Hematopoietic multipotent progenitor cell treated with erythropoietin and hydrocortisone succinate and interleukin-3 and kit ligand, for 15 days (in vitro differentiated cells): ENCODE data around the gene RCOR1.
A peak's percentile ranks its signal among the peaks of the same experiment; 100 is the strongest.
"Not testable (repeated sequence)": the region's sequence is repeated elsewhere in the genome, so short reads cannot be mapped to it uniquely, and the experiment has no call there.

ENCODE experiments used
- DNase-seq: peaks from one replicate; pipeline ENCODE4 v3.0.0-alpha.2; 2015; ENCODE audit warnings: low spot score

The RCOR1 gene

DNA sequence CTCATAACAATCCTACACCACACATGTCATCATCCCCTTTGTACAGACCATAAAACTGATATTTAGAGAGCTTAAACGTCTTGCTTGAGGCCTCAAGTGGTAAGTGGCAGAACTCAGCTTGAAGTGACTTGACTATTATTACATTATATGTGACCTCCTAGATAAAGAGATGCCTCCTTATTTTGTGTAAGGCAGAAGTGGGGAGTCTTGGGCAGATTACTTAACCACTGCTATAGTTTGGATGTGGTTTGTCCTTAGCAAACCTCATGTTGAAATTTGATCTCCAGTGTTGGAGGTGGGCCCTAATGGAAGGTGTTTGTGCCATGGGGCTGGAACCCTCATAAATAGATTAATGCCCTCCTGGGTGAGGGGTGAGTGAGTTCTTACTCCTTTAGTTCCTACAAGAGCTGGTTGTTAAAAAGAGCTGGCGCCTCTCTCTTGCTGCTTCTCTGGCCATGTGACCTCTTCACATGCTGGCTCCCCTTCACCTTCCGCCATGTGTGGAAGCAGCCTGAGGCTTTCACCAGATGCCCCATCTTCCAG lies 37.4 kb downstream of the RCOR1 start:
- no peak for DNase-seq

DNA sequence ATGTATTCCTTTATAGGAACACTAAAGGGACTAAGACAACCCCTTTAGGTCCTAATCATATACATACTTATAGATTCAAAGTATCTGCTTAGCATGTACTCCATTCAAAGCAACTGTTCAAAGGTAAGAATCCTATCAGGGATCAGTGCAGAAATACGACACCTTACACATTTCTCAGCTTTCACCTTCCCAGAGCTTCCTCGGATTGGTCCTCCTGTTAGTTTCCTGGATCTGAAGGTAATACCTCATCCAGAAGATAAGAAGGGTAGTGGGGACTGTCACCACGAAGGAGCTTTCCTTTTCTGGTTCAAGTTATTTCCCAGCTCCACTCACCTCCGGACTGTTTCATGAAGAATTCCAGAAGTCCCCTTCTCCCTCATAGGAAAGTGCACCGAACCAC lies 38.0 kb downstream of the RCOR1 start:
- no peak for DNase-seq

DNA sequence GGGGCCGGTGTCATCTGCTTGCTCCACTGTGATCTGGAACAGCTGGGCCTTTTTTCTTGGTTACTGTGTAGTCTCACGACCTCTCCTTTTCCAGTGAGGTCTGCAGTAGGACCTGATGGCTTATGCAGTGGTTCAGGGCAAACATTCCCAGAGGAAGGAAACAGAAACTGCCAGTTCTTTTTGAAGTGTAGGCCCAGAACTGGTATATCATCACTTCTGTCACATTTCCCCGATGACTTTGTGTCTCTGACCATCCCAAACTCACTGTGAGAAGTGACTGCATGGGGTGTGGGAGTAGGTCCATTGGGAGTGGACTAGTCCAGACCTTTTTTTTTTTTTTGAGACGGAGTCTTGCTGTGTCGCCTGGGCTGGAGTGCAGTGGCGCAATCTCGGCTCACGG lies 38.4 kb downstream of the RCOR1 start:
- no peak for DNase-seq

DNA sequence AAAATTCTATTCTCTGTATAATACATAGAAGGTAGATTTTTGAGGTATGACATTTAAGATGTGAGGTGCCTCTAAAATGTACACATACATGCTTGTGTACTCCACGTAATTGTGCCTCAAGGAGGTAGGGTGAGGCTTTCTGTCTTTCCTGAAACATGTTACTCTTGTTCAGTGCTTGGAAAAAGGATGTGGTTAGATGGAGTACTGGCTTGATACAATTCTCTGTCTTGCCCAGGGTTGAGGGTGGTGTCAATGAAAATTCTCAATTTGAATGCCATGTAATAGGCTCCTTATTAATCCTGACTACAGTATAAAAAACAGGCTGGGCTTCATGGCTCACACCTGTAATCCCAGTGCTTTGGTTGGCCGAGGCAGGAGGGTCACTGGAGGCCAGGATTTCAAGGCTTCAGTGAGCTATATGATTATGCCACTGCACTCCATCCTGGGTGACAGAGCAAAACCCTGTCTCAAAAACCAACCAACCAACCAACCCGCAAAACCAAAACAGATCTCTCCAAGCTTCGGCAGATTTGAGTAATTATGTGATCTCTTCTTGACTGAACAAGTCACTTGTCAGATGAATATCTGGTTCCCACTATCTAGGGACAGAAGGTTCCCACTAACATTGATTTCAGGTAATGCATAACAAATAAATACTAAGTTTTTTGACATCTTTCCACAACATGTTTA lies 41.6 kb downstream of the RCOR1 start:
- no peak for DNase-seq

DNA sequence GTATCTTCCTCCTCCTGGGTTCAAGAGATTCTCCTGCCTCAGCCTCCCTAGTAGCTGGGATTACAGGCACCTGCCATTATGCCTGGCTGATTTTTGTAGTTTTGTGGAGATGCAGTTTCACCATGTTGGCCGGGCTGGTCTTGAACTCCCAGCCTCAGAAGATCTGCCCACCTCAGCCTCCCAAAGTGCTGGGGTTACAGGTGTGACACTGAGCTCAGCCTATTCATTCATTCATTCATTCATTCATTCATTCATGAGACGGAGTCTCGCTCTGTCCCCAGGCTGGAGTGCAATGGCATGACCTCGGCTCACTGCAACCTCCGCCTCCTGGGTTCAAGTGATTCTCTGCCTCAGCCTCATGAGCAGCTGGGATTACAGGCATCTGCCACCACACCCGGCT lies 47.2 kb downstream of the RCOR1 start:
- not testable (repeated sequence) for DNase-seq

DNA sequence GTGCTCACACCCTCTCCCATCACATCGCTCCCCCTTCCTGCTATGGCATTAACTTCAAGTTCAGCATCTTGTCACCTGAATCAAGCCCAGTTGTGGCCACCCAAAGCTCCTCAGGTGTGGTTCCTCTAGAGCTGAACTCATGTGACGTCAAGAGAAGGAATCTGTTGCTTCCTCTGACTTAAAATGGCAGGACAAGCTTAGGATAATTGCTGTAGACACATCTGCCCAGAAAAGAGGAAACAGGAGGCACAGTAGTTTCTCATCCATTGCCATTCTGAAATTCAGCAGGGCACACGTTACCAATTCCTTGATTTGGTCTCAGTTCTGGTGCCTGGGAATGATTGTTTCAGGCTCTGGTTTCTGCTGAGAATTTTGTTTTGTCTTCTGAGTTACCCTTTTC lies 52.1 kb downstream of the RCOR1 start:
- no peak for DNase-seq

DNA sequence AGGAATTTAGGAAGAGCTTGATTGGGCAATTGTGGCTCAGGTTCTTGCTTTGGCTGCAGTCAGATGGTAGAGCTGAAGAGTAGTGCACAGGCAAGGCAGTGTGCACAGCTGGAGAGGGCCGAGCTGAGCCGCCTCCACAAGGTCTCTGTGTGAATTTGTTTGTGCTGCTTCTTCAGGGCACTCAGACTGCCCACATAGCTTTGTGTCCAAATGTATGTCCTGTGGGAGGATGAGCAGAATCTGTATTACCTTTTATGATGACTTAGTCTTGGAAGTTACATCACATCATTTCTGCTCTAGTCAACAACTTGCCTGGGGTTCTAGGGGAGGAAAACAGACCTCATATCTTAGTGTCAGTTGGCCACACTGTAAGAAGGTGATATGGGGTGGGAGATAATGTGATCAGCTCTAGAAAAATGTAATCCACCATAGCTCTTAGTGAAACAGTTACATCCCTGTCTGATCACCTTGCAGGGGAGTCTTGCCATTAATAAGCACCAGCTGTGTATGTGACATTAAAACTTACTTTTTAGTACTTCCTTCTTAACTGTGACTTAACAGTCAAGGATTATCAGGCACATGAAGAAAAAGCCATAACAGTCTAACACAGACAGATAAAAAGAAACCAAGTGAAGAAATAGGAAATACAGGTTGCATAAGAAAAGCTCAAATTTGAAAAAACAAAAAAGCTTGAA lies 53.4 kb downstream of the RCOR1 start:
- peak; percentile 62 for DNase-seq

DNA sequence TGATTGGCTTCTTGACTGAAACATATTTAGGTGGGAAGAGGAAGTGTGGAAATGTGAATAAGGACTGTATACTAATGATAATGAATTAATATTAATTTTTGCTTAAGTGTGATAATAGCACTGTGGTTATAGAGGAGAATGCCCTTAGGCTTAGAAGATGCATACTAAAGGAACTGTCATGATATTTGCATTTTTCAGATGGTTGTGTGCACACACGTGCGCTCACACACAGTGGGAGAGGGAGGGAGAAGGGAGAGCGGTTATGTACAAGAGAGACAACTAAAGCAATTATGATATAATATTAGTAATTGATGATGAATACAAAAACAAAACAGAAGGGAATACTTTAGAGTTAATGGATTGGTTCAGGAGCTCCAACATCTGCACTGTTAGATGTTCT lies 54.2 kb downstream of the RCOR1 start:
- DNase-seq, result no peak

DNA sequence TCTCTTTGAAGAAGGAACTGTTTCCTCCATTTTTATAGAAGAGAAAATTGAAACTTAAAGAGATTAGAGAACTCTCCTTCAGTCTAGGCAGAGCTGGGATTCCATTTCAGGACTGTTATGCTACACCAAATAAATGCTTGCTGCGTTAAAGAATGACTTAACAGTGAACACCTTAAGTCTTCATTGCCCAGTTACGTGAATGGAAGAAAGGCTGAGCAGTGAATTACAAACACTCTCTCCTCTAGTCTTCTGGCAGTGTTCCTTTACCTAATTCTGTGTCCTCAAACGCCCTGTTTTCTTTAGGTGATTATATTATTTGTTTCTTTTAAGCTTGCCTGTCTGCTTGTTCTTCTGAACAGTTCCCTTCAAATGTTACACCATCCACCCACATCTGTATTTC lies 59.7 kb downstream of the RCOR1 start:
- DNase-seq, result no peak

DNA sequence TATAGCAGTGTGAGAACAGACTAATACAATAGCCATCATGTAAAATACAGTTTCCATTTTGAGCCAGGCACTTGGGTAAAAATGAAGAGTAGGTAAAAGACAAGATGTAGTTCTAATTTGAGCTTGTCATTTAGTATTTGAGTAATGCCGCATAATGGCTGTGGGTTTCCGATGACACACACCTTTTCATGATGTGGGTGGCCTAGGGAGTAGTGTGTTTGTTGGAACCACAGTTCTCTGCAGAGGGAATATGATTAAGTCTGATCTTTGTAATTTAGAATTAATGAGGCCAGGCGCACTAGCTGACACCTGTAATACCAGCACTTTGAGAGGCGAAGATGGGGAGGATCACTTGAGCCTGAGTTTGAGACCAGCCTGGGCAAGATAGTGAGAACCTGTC lies 61.8 kb downstream of the RCOR1 start:
- no peak for DNase-seq

DNA sequence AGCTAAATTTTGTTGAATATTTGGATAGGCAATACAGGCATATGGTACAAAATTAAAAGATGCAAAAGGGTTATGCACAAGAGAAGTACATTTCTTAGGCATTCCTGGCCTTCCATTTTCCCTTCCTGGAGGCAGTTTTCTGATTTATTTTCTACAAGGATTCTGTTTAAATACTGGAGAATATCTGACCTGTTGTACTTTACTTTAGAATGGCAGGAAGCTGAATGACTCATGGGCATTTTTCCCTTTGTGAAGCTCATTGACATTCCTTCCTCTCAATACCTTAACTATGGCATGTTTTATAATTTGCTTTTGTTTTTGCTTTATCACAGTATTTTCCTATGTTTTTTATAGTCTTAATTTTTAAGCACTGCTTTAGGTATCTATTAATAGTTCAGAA lies 62.7 kb downstream of the RCOR1 start:
- DNase-seq, result no peak

DNA sequence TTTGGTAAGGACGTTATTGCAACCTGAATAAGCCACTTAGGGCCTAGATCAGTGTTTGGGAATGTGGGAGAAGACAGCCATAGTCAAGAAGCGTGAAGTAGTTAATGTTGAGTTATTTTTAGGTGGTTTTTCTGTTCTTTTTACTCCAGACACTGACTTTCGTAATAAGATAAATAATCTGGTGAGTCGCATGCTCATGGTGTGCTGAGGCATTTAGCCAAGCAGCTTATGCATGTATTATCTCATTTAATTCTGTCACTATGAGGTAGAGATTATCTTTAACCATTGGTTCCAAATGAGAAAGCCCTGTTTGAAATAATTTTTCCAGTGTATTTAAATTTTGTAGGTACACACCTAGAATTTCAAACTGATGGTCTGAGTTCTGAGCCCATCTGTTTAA lies 67.3 kb downstream of the RCOR1 start:
- no peak for DNase-seq

DNA sequence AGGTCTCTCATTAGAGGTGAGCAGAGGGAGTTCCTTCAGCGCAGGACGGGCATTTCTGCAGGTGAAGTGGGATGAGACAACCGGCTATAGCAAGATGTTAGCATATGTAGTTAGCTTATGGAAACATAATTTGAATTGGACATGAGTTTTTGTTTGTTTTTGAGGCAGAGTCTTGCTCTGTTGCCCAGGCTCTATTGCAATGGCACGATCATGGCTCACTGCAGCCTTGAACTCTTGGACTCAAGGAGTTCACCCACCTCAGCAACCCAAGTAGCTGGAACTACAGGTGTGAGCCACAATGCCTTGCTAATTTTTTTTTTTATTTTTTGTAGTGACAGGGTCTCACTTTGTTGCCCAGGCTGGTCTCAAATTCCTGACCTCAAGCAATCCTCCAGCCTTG lies 69.2 kb downstream of the RCOR1 start:
- no peak for DNase-seq

DNA sequence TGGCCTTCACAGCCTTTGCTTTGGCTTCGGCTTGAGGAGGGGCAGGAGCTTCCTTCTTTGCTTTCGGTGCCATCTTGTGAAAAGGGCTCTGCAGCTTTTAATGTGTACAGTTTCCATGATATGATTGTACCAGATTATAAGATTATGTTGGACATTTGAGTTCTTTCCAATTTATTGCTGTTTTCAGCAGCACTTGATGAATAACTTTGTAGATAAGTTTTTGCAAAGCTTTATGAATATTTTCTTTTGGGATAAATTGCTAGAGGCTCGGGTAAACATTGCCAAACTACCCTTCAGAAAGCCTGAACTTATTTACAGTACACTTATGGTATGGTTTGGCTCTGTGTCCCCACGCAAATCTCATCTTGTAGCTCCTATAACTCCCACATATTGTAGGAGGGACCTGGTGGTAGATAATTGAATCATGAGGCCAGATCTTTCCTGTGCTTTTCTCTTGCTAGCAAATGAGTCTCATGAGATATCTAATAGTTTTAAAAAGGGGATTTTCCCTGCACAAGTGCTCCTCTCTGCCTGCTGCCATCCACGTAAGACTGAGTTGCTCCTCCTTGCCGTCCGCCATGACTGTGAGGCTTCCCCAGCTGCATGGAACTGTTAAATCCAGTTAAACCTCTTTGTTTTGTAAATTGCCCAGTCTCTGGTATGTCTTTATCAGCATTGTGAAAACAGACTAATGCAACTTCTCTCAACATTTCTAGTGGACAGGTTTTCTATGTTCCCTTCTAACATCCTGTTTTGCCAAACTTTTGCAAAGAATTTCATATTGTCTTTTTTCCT lies 70.4 kb downstream of the RCOR1 start:
- DNase-seq, result no peak

DNA sequence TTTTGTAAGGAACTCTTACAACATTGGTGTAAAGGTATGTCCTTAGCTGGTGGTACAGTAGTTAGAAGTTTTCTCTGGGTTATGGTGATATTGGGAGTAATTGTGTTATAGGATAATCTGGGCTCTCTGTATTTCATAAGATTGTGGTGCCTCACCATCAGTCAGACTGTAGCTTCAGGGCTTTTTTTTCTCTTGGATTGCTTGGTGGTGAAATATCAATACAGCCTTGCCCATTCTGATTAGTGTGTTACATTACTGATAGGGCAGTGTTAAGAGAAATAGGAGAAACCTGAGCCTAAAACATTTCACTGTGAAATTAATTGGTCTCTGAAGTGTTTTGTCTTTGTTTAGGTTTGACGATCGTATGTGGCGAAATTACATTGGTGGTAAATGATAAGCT lies 71.0 kb downstream of the RCOR1 start:
- DNase-seq, result no peak

DNA sequence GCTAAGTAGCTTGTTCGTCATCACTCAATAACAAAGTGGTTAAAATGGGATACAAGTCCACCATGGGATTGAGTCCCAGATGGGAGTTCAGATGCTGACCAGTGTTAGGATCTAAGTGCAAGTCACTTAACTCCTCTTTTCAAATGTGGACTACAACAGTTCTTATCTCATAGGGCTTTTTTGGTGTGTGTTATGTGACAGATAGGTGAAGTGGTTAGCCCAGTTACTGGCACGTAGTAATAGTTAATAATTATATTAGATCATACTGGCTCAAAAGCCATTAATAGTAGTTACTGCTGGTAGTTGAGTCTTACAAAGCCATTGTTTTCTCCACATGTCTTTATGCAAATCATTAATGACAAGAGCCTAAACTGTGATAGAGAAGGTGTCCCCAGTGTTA lies 73.2 kb downstream of the RCOR1 start:
- no peak for DNase-seq

DNA sequence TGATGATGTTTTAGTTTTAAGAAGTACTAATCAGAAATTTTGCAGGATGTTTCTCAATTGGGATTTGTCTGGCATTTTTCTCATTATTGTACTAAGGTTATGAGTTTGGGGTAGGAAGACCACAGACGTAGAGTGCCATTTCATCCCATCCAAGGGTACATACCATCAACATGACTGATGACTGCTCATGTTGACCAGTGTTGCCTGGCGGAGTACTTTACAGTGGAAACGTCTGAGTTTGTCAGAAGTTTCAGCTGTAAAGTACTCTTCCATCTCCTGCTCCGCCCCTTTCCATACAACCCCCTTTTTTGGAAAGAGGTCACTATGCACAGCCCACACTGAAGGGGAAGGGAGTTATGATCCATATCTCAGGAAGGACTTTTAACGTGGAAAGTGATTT lies 74.2 kb downstream of the RCOR1 start:
- DNase-seq, result no peak

DNA sequence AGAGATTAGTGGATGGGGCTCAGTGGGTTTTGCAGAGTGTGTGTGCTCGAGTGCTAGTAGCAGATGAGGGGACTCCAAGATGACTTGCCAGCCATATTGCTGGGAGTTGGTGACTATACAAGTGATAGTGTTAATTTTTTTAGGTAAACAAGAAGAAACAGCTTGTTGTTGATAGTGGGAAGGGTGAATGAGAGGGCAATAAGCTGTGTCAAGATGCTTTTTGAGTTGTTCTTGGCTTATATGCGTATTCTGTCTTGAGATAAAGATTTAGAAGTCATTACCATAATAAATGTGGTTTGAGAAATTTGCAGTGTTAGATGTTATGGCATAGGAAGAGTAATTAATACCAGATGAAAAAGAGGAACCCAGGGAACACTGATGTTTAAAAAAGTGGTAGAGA lies 75.3 kb downstream of the RCOR1 start:
- DNase-seq, result no peak

DNA sequence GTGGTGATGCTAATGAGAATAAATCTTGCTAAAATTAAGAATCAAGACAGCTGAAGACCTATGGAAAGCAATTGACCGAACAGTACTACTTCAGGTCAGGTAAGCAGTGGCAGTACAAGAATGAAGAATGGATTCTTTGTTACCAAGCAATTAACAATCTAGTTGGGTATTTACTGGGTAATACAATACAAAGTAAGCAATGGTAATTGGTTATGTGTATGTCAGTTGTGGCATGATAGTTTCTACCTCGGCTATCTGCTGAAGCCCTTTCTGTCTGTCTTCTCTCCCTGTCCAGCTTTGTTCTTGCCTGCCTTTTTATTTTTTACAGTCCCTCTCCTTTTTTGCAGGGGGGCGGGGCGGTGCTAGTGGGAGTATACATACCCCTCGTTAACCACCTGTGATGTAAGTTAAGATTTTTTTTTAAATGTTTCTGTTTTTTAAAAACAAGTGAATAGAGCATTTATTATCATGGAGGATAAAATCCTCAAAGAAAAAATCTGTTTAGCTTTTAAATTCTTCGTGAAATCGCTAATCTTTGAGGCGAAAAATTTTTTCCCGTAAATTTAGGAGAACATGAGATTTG lies 75.9 kb downstream of the RCOR1 start:
- DNase-seq, result no peak

DNA sequence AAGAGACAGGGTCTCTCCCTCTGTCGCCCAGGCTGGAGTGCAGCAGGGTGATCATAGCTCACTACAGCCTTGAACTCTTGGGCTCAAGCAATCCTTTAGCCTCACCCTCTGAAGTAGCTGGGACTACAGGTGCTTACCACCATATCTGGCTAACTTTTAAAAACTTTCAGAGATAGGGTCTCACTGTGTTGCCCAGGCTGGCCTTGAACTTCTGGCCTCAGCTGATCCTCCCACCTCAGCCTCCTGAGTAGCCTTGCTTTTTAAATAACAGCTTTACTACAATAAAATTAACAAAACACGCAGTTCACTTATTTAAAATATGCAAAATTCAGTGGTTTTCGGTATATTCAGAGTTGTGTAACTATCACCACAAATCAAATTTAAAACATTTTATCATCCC lies 79.0 kb downstream of the RCOR1 start:
- DNase-seq, result no peak

DNA sequence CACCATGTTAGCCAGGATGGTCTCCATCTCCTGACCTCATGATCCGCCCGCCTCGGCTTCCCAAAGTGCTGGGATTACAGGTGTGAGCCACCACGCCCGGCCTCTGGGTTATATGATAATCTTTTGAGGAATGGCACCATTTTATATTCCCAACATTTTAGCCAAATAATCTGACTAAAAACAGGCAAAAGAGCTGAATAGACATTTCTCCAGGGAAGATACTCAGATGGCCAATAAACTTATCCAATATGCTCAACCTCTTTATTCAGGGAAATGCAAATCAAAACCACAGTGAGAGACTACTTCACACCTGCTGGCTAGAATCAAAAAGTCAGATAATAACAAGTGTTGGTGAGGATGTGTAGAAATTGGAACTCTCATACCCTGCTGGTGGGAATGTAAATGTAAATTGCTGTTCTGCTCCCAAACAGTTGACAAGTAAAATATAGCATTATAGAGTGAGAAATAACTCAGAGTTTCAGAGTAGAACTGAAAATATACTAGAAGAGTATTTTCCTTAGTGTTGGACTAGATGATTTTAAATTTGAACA lies 80.0 kb downstream of the RCOR1 start:
- no peak for DNase-seq

DNA sequence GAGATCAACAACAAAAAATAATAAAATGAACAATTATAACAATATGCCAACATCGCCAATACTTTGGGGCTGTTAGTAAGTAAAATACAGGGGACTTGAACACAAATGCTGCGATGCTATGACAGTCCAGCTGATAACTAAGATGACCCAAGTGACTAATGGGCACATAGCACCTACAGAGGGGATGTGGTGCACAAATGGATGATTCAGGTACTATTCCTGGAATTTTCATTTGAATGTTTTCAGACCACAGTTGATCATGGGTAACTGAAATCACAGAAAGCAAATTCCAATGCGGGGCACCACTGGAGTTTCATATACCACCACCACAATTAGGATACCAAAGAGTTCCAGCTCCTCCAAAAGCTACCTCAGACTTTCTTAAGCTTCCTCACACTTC lies 82.9 kb downstream of the RCOR1 start:
- DNase-seq, result no peak
